ENCODE measurements around the gene SLC24A3. TPM values are rescaled to one million over a fixed set of nuclear protein-coding genes. Genes with fewer than 3 reads are reported as not detected.

The SLC24A3 gene
- total and polyA plus RNA-seq, 2 donors from 2014 or later = 0.86 to 5.2 TPM

DNA sequence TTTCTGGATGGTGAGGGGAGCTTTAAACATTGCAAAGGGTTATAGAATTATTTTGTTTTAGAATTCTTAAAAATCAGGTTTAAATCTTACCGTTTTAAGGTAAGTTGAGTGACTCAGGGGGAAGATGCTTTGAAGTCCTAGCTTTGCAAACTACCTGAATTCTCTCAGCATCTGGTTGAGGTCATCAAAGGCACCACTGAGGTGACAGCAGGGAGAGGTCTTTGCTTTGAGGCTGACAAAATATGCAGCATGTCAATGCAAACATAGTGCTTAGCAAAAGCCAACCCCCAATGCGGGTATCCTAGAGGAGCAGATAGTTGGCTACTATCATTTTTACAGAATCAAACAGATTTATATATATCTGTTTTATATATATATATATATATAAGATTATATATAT, 219.5 kb downstream of the SLC24A3 start:
- FAIRE-seq = no peak
- peaks cover 0 to 1% (median 0%) of the 10 kb centered on the region in 3 donors for H3K9me3 ChIP-seq (ENCODE audit: control insufficient read depth in 2 of 3, insufficient read depth in 1 of 3, low read length in 3 of 3)
- no peak overlapping the region for H3K27ac ChIP-seq (ENCODE audit: low read depth in 2 of 2, low read length in 2 of 2)
- no peak overlapping the region for H3K9ac ChIP-seq (ENCODE audit: low read length in 3 of 3)
- peaks cover 0 to 6% (median 2%) of the 10 kb centered on the region in 3 donors for H3K4me1 ChIP-seq (ENCODE audit: control insufficient read depth in 2 of 3, insufficient read depth in 2 of 3, low read depth in 1 of 3, low read length in 3 of 3)
- intact Hi-C loops (cut with DNase I) = no loop called here
- H3K4me3 ChIP-seq (ENCODE audit: low read length in 3 of 3) = no peak overlapping the region
- no peak for TF ChIP-seq CTCF (IDR thresholded peaks at IDR 0.05; ENCODE audit: borderline replicate concordance, extremely low read depth, insufficient read depth)
- H3K36me3 ChIP-seq (ENCODE audit: control insufficient read depth in 2 of 3, insufficient read depth in 3 of 3, low read length in 3 of 3) = no peaks in the 10 kb centered on the region
- no peaks in the 10 kb centered on the region for H3K27me3 ChIP-seq (ENCODE audit: control insufficient read depth, insufficient read depth, low read length)
- DNase-seq = no peak

DNA sequence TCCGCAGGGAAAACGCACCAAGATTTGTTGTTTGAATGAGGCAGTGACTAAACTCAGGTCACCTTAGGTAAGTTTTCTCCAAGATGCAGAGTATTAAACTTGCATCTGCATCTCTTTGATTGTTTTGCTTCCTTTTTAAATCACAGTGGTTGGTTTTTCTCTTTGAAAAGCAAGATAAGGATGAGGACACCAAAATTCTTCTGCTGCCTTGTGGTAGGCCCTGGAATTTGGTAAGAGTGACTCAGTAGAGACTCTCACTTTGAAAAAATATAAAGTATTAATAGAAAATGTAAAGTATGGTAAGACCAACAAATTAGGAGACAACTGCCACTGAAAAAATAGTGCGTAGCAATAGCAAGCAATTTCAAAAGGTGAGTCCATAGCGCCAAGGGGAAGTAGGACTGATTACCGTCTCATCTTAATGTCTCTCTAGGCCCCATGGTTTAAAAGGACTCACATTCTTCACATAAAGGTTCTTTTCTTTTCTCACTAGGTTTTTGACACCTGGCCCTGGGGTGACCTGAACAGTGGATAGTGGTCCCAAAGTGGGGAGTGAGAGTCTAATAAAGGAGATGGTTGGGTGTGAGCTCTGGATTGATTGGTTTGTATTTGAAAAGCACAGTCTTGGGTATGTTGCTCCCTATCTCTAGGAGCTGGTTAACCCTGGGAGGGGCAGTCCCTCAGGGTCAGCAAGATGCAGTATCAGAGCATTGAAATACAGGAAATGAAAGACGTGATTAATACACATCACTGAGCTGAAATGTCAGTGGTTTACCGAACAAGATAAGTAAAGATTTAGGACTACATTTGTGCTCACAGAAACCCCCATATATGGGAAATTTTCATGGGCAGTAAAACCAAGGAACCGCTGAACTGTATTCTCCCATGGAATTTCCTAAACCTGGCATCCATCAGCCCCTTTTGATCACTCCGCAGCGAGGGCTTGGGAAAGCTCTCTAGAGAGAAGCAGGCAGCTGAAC, 221.2 kb downstream of the SLC24A3 start:
- H3K9ac ChIP-seq (ENCODE audit: low read length in 3 of 3) = no peak overlapping the region
- intact Hi-C loops (cut with DNase I) = no loop called here
- no peaks in the 10 kb centered on the region for H3K27me3 ChIP-seq (ENCODE audit: control insufficient read depth, insufficient read depth, low read length)
- DNase-seq (peak in 1 of 5 donors; percentile 58), FAIRE-seq (no peak)
- H3K27ac ChIP-seq (ENCODE audit: low read depth in 2 of 2, low read length in 2 of 2) = no peak overlapping the region
- H3K9me3 ChIP-seq (ENCODE audit: control insufficient read depth in 2 of 3, insufficient read depth in 1 of 3, low read length in 3 of 3) = peaks cover 0 to 1% (median 0%) of the 10 kb centered on the region in 3 donors
- no peaks in the 10 kb centered on the region for H3K36me3 ChIP-seq (ENCODE audit: control insufficient read depth in 2 of 3, insufficient read depth in 3 of 3, low read length in 3 of 3)
- peaks cover 0 to 2% (median under 1%) of the 10 kb centered on the region in 3 donors for H3K4me1 ChIP-seq (ENCODE audit: control insufficient read depth in 2 of 3, insufficient read depth in 2 of 3, low read depth in 1 of 3, low read length in 3 of 3)
- no peak overlapping the region for H3K4me3 ChIP-seq (ENCODE audit: low read length in 3 of 3)
- TF ChIP-seq CTCF (IDR thresholded peaks at IDR 0.05; ENCODE audit: borderline replicate concordance, extremely low read depth, insufficient read depth) = no peak

DNA sequence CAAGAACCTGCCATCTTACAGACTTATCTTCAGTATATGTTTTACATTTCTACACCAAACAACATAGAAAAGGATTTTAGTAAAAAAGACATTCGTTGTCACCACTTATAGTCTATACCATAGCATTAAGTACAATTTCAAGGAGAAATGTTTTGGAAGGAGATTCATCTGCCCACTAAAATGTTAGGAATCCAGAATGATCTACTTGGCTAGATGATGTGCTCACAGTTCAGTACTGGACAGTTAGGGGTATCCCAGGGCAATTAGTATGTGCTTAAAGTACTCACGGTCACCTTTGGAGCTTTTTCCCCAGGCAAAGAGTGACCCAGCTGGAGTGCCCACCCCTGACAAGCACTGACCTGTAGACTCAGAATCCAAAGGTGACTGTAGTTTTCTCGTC, 222.9 kb downstream of the SLC24A3 start:
- Histone ChIP-seq H3K4me1 (ENCODE audit: control insufficient read depth in 2 of 3, insufficient read depth in 2 of 3, low read depth in 1 of 3, low read length in 3 of 3) (peaks cover 0 to 2% (median 0%) of the 10 kb centered on the region in 3 donors), H3K27ac (ENCODE audit: low read depth in 2 of 2, low read length in 2 of 2) (no peak overlapping the region), H3K9ac (ENCODE audit: low read length in 3 of 3) (no peak overlapping the region), H3K9me3 (ENCODE audit: control insufficient read depth in 2 of 3, insufficient read depth in 1 of 3, low read length in 3 of 3) (peaks cover 0 to 1% (median 0%) of the 10 kb centered on the region in 3 donors), H3K36me3 (ENCODE audit: control insufficient read depth in 2 of 3, insufficient read depth in 3 of 3, low read length in 3 of 3) (no peaks in the 10 kb centered on the region), H3K4me3 (ENCODE audit: low read length in 3 of 3) (no peak overlapping the region), H3K27me3 (ENCODE audit: control insufficient read depth, insufficient read depth, low read length) (no peaks in the 10 kb centered on the region)
- FAIRE-seq = no peak
- DNase-seq = no peak
- intact Hi-C loops (cut with DNase I) = no loop called here
- TF ChIP-seq CTCF (IDR thresholded peaks at IDR 0.05; ENCODE audit: borderline replicate concordance, extremely low read depth, insufficient read depth) = no peak

Data from kidney (tissue), 14 donors.